GM12878 (cell line): ENCODE data around the gene CPLX1. TPM values are rescaled to one million over a fixed set of nuclear protein-coding genes. Genes with fewer than 3 reads are reported as not detected.
A peak's percentile ranks its signal among the peaks of the same experiment; 100 is the strongest.

Source experiments
- BRCA1 ChIP-seq: IDR thresholded peaks from 2 replicates; pipeline ENCODE4 v1.6.1; 2011; ENCODE audit warnings: low read depth, low read length, improper control_type of control experiment
- CREB1 ChIP-seq: IDR thresholded peaks from 2 replicates; pipeline ENCODE4 v1.6.1; 2012; ENCODE audit warnings: low read depth, mild to moderate bottlenecking, inconsistent platforms
- FOS ChIP-seq: IDR thresholded peaks from 3 replicates; pipeline ENCODE4 v1.6.1; 2011; ENCODE audit warnings: borderline replicate concordance; ENCODE audit not compliant: insufficient read length; ENCODE audit errors: extremely low read depth
- HCFC1 ChIP-seq: fragments of 150-350 bp; IDR thresholded peaks from 2 replicates; pipeline ENCODE4 v1.6.1; 2014; ENCODE audit warnings: low read length
- HDGF ChIP-seq: fragments of 450-650 bp; IDR thresholded peaks from 2 replicates; pipeline ENCODE4 v1.6.1; 2016; ENCODE audit warnings: antibody characterized with exemption
- JUNB ChIP-seq: IDR thresholded peaks from 2 replicates; pipeline ENCODE4 v1.6.1; 2016; ENCODE audit warnings: antibody characterized with exemption, mild to moderate bottlenecking
- MAX ChIP-seq: IDR thresholded peaks from 2 replicates; pipeline ENCODE4 v1.6.1; 2012; ENCODE audit warnings: low read depth, low read length, improper control_type of control experiment
- MEF2A ChIP-seq: IDR thresholded peaks from 2 replicates; pipeline ENCODE4 v1.6.1; 2011; ENCODE audit warnings: low read depth, mild to moderate bottlenecking, low read length, moderate library complexity; ENCODE audit not compliant: insufficient read depth
- MYC ChIP-seq: IDR thresholded peaks from 2 replicates; pipeline ENCODE4 v1.6.1; 2011; ENCODE audit warnings: mild to moderate bottlenecking, low read length, moderate library complexity, inconsistent platforms; ENCODE audit not compliant: insufficient read depth, insufficient replicate concordance, insufficient read length, severe bottlenecking
- PRDM15 ChIP-seq: fragments of 450-650 bp; formaldehyde crosslinking; IDR thresholded peaks from 2 replicates; pipeline ENCODE4 v1.4.0; 2020; ENCODE audit warnings: mild to moderate bottlenecking, moderate library complexity
- RCOR1 ChIP-seq: conservative IDR thresholded peaks from 2 replicates; pipeline ENCODE4 v1.6.1; 2012; ENCODE audit warnings: low read depth, low read length, improper control_type of control experiment
- SIN3A ChIP-seq: IDR thresholded peaks from 2 replicates; pipeline ENCODE4 v1.6.1; 2012; ENCODE audit warnings: low read depth, low read length, improper control_type of control experiment
- SKIL ChIP-seq: fragments of 450-650 bp; IDR thresholded peaks from 2 replicates; pipeline ENCODE4 v1.6.1; 2017; ENCODE audit warnings: mild to moderate bottlenecking, low read depth, inconsistent platforms; ENCODE audit not compliant: poor library complexity, severe bottlenecking
- SMAD1 ChIP-seq: fragments of 450-650 bp; IDR thresholded peaks from 2 replicates; pipeline ENCODE4 v1.6.1; 2018; ENCODE audit warnings: mild to moderate bottlenecking, low read depth; ENCODE audit not compliant: partially characterized antibody
- SMC3 ChIP-seq: IDR thresholded peaks from 2 replicates; pipeline ENCODE4 v1.6.1; 2011; ENCODE audit warnings: low read length, improper control_type of control experiment, borderline replicate concordance
- SREBF1 ChIP-seq: IDR thresholded peaks from 2 replicates; pipeline ENCODE4 v1.6.1; 2012; ENCODE audit warnings: mild to moderate bottlenecking, low read length
- TCF3 ChIP-seq: IDR thresholded peaks from 2 replicates; pipeline ENCODE4 v1.6.1; 2012; ENCODE audit warnings: low read depth, mild to moderate bottlenecking, low read length, borderline replicate concordance; ENCODE audit not compliant: insufficient read depth
- USF2 ChIP-seq: IDR thresholded peaks from 2 replicates; pipeline ENCODE4 v1.6.1; 2011; ENCODE audit warnings: low read depth, low read length, improper control_type of control experiment, borderline replicate concordance
- ZNF274 ChIP-seq: IDR thresholded peaks from one replicate; pipeline ENCODE4 v1.8.0; 2011; ENCODE audit not compliant: insufficient read length, insufficient read depth
- polyA plus RNA-seq, 11 experiments: library from polyadenylated mRNA; depleted of rRNA in 4 of 11; unstranded in 6 of 11; stranded (reverse) in 5 of 11; fragments of >200 nt; fragmentation: Nextera tagmentation in 4 of 11; fragmentation: Illumina TruSeq in 1 of 11; extraction: Ambion mirVana in 4 of 11; extraction: Trizol in 1 of 11; gene quantifications; 1 replicate in 1 of 11; 2 replicates in 10 of 11; pipeline versions ENCODE4 v1.2.1 to v1.2.3, GENCODE V29; 2011 to 2016; ENCODE audit warnings: inconsistent platforms in 2 of 11, missing spikeins in 2 of 11, low read depth in 1 of 11
- total RNA-seq, 4 experiments: library from RNA; depleted of rRNA in 3 of 4; stranded (reverse); fragments of >200 nt in 3 of 4; fragmentation: Illumina TruSeq in 1 of 4; extraction: Trizol in 1 of 4; gene quantifications; 2 replicates each; pipeline versions ENCODE4 v1.2.1 to v1.2.3, GENCODE V29; 2013 to 2021

CPLX1 gene
- total and polyA plus RNA-seq, 10 of the 15 experiments (the other 5 are each of a cell fraction or from before 2014, with no cell fraction given), result 0.04 to 1.2 (median 0.13) TPM; not detected in 5

- TF ChIP-seq CREB1 (peak; percentile 87), USF2 (peak; percentile 98), SREBF1 (no peak), ZNF274 (no peak), SMAD1 (no peak), PRDM15 (CRISPR knock-in tag) (no peak), SKIL (no peak), RCOR1 (no peak), SMC3 (no peak), HCFC1 (no peak), BRCA1 (no peak), MAX (peak; percentile 91), TCF3 (0 out of 2 replicates have a peak, but pooled peaks have one; percentile 39), SIN3A (0 out of 2 replicates have a peak, but pooled peaks have one; percentile 9), HDGF (peak; percentile 73), FOS (peak; percentile 95), JUNB (no peak), MEF2A (no peak), MYC (no peak)
Measured at GRCh38 chr4:781493-782216, 44.3 kb downstream of the CPLX1 start (continued).
